Immature natural killer cell (primary cell): Measurements from ENCODE around the gene PYCR2. TPM values are rescaled to one million over a fixed set of nuclear protein-coding genes. Genes with fewer than 3 reads are reported as not detected.
"Not testable (repeated sequence)": the region's sequence is repeated elsewhere in the genome, so short reads cannot be mapped to it uniquely, and the experiment has no call there.

Experiments
- DNase-seq, 3 donors: peaks; one replicate each; pipeline ENCODE4 v3.0.0; 2022; ENCODE audit warnings: mixed read lengths in 1 of 3
- H3K27ac Mint-ChIP-seq, 6 donors: one replicate each; pipeline ENCODE4 v1.8.0; 2020; ENCODE audit warnings: mixed read lengths in 6 of 6, mild to moderate bottlenecking in 5 of 6, inconsistent platforms in 4 of 6, moderate library complexity in 3 of 6
- H3K27me3 Mint-ChIP-seq, 3 donors: one replicate each; pipeline ENCODE4 v1.8.0; 2020 to 2021; ENCODE audit warnings: low read depth in 3 of 3, mild to moderate bottlenecking in 3 of 3, mixed read lengths in 3 of 3, moderate library complexity in 3 of 3, inconsistent platforms in 1 of 3
- H3K36me3 Mint-ChIP-seq, 3 donors: one replicate each; pipeline ENCODE4 v1.8.0; 2020; ENCODE audit warnings: mixed read lengths in 3 of 3, inconsistent platforms in 2 of 3, mild to moderate bottlenecking in 2 of 3
- H3K4me1 Mint-ChIP-seq, 2 donors: one replicate each; pipeline ENCODE4 v1.8.0; 2020; ENCODE audit warnings: inconsistent platforms in 2 of 2, mild to moderate bottlenecking in 2 of 2, mixed read lengths in 2 of 2, moderate library complexity in 1 of 2
- H3K4me3 Mint-ChIP-seq, 5 donors: one replicate each; pipeline ENCODE4 v1.8.0; 2020; ENCODE audit warnings: mild to moderate bottlenecking in 5 of 5, mixed read lengths in 5 of 5, inconsistent platforms in 3 of 5, moderate library complexity in 3 of 5
- H3K9me3 Mint-ChIP-seq, 6 donors: one replicate each; pipeline ENCODE4 v1.8.0; 2020; ENCODE audit warnings: mild to moderate bottlenecking in 6 of 6, mixed read lengths in 6 of 6, inconsistent platforms in 4 of 6, moderate library complexity in 3 of 6
- polyA plus RNA-seq, 3 donors: library from polyadenylated mRNA; unstranded; fragments of 300-500 nt; fragmentation: Illumina TruSeq; gene quantifications; one replicate each; pipeline ENCODE4 v1.2.3, GENCODE V29; 2021

PYCR2 gene
- polyA plus RNA-seq, 3 donors from 2014 or later = 62.0 to 106 (median 72.0) TPM

- Mint-ChIP-seq H3K9me3 (no peaks in the 10 kb centered on the region), H3K36me3 (no peaks in the 10 kb centered on the region), H3K4me1 (peaks cover 3 to 7% of the 10 kb centered on the region in 2 donors), H3K4me3 (no peak overlapping the region), H3K27me3 (peaks cover 0 to 7% (median 3%) of the 10 kb centered on the region in 3 donors), H3K27ac (no peak overlapping the region)
- no peak for DNase-seq
These were observed 35.7 kb downstream of the PYCR2 start for GRCh38 chr1:225888289-225888897.

GRCh38 chr1:225887554-225888288 lies 36.3 kb downstream of the PYCR2 start:
- H3K36me3 Mint-ChIP-seq, DNase-seq, H3K27me3 Mint-ChIP-seq, H3K9me3 Mint-ChIP-seq, H3K27ac Mint-ChIP-seq, H3K4me3 Mint-ChIP-seq: not testable (repeated sequence)
- H3K4me1 Mint-ChIP-seq = peaks cover 6 to 12% of the 10 kb centered on the region in 2 donors

DNA sequence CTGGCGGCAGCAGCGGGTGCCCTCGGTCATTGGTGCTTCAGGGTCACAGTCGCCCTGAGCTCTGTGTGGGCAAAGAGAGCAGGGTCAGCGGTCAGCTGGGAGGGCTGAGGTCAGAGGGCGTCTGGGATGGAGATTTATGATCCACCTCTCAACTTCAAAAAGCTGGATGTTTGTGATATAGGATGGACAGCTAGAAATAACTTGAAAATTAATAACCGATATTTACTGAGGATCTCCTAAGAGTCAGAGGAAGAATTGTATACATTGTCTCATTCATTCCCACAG lies 37.1 kb downstream of the PYCR2 start:
- no peak overlapping the region for H3K27ac Mint-ChIP-seq
- H3K4me1 Mint-ChIP-seq = peaks cover 6 to 12% of the 10 kb centered on the region in 2 donors
- DNase-seq = no peak
- H3K36me3 Mint-ChIP-seq = no peaks in the 10 kb centered on the region
- H3K4me3 Mint-ChIP-seq = no peak overlapping the region
- peaks cover 0 to 7% (median 3%) of the 10 kb centered on the region in 3 donors for H3K27me3 Mint-ChIP-seq
- no peaks in the 10 kb centered on the region for H3K9me3 Mint-ChIP-seq

- peaks cover 3 to 7% (median 4%) of the 10 kb centered on the region in 3 donors for H3K27me3 Mint-ChIP-seq
- H3K27ac Mint-ChIP-seq = no peak overlapping the region
- DNase-seq = no peak
- H3K4me1 Mint-ChIP-seq = peaks cover 8 to 13% of the 10 kb centered on the region in 2 donors
- H3K9me3 Mint-ChIP-seq = no peaks in the 10 kb centered on the region
- H3K36me3 Mint-ChIP-seq = no peaks in the 10 kb centered on the region
- H3K4me3 Mint-ChIP-seq = no peak overlapping the region
These were observed 37.7 kb downstream of the PYCR2 start for GRCh38 chr1:225886159-225887029.

DNA sequence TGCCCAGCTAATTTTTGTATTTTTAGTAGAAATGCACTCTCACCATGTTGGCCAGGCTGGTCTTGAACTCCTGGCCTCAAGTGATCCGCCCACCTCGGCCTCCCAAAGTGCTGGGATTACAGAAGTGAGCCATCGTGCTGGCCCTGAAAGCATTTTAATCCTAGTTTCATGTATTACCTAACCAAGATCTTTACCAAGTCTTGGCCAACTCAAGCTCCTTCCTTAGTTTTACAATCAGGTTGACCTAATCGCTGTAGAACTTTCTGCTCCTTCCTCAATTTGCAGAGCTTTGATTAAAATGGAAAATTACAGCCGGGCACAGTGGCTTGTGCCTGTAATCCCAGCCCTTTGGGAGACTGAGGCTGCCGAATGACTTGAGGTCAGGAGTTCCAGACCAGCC lies 38.7 kb downstream of the PYCR2 start:
- no peaks in the 10 kb centered on the region for H3K9me3 Mint-ChIP-seq
- peaks cover 19 to 24% of the 10 kb centered on the region in 2 donors for H3K4me1 Mint-ChIP-seq
- H3K27ac Mint-ChIP-seq = no peak overlapping the region
- no peak for DNase-seq
- no peaks in the 10 kb centered on the region for H3K36me3 Mint-ChIP-seq
- no peak overlapping the region for H3K4me3 Mint-ChIP-seq
- H3K27me3 Mint-ChIP-seq = peaks cover 2 to 7% (median 6%) of the 10 kb centered on the region in 3 donors

GRCh38 chr1:225883616-225884265 lies 40.3 kb downstream of the PYCR2 start:
- H3K4me3 Mint-ChIP-seq = peak overlapping the region; percentile 91 to 95 (median 93)
- peaks cover 34 to 40% of the 10 kb centered on the region in 2 donors for H3K4me1 Mint-ChIP-seq
- H3K36me3 Mint-ChIP-seq = peaks cover 0 to 2% (median 0%) of the 10 kb centered on the region in 3 donors
- H3K27me3 Mint-ChIP-seq = peaks cover 2 to 6% (median 4%) of the 10 kb centered on the region in 3 donors
- DNase-seq = no peak
- no peaks in the 10 kb centered on the region for H3K9me3 Mint-ChIP-seq
- peak overlapping the region; percentile 0 to 86 (median 70) for H3K27ac Mint-ChIP-seq

GRCh38 chr1:225882694-225883615 lies 41.1 kb downstream of the PYCR2 start:
- peak in 2 of 3 donors; percentile 18 to 29 for DNase-seq
- Mint-ChIP-seq H3K4me3 (peak overlapping the region; percentile 91 to 95 (median 93)), H3K9me3 (no peaks in the 10 kb centered on the region)

DNA sequence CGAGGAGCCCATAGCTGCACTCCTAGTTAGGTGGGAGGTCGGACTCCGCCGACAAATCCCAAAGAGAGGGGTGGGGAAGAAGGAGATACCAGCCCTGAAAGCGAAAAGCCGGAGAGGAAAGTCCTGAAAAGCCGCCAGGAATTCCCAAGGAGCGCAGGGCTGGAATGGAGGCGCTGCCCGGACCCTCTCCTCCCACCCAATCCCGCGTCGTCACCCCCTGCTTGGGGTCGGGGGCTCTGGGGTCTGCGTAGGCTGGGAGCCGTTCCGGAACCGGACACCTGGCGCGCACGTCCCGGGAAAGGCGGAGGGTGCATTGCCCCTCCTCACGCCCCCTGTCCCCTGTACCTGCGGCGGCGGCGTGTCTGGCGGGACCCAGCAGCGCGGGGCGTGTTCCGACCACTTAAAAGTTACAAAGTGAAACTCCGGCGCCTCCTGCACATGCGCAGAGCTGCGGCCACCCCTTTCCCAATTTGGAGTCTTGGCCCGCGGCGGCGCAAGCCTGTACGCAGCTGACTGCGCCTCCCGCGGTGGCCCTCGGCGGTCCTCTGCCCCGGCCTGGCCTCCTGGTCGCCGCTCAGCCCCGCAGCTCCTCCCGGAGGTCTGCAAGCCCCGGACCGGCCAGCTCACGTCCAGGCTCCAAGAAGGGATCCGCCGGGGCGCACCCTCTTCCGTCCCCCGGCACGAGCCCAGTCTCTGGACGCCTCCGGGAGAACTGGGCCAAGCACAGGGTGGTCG lies 41.9 kb downstream of the PYCR2 start, which contains the start of gene TMEM63A:
Gene TMEM63A, minus strand, starts transcription at position 422 of the 735 bp plus-strand sequence. CDS start 4,800 bp downstream, outside the sequence.
- Mint-ChIP-seq H3K27me3 (peaks cover 1 to 6% (median 2%) of the 10 kb centered on the region in 3 donors), H3K4me3 (peak within 1 kb of the TSS; percentile 91 to 95 (median 93)), H3K27ac (peak within 1 kb of the TSS; percentile 80 to 97 (median 91)), H3K4me1 (peaks cover 41 to 55% of the 10 kb centered on the region in 2 donors), H3K9me3 (no peaks in the 10 kb centered on the region), H3K36me3 (peaks cover 0 to 10% (median 5%) of the 10 kb centered on the region in 3 donors)
- DNase-seq = peak; percentile 89 to 90 (median 90)

More at GRCh38 chr1:225882694-225883615, 41.1 kb downstream of the PYCR2 start:
- Mint-ChIP-seq H3K36me3 (peaks cover 0 to 4% (median 0%) of the 10 kb centered on the region in 3 donors), H3K27me3 (peaks cover 1 to 6% (median 2%) of the 10 kb centered on the region in 3 donors), H3K4me1 (peaks cover 39 to 47% of the 10 kb centered on the region in 2 donors), H3K27ac (peak overlapping the region; percentile 76 to 97 (median 84))

GRCh38 chr1:225881081-225881958 lies 42.7 kb downstream of the PYCR2 start:
- Mint-ChIP-seq H3K9me3 (no peaks in the 10 kb centered on the region), H3K4me1 (peaks cover 41 to 59% of the 10 kb centered on the region in 2 donors), H3K4me3 (peak overlapping the region; percentile 91 to 95 (median 93)), H3K27ac (peak overlapping the region; percentile 80 to 97 (median 91)), H3K36me3 (peaks cover 0 to 15% (median 8%) of the 10 kb centered on the region in 3 donors), H3K27me3 (peaks cover 1 to 6% (median 2%) of the 10 kb centered on the region in 3 donors)
- DNase-seq = peak; percentile 39 to 45 (median 42)

DNA sequence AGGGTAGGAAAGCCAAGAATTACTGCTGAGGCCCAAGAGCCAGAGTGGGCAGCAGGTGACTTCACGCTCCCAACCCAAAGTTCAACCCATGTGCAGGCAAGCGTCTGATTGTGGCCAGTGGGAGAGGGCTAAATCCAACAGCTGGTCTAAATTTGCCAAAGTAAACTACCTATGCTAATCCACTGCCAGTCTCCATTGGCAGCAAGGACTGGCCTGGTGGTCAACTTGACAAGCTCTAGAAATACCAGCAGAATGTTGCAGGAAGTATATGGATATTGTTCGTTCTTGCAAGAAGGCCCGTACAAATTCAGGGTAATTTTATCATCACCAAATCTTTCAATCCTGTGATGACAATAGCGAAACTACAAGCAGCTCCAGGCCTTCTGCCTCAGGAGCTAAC lies 43.4 kb downstream of the PYCR2 start:
- peaks cover 1 to 6% (median 2%) of the 10 kb centered on the region in 3 donors for H3K27me3 Mint-ChIP-seq
- no peaks in the 10 kb centered on the region for H3K9me3 Mint-ChIP-seq
- DNase-seq = peak in 1 of 3 donors; percentile 10
- H3K36me3 Mint-ChIP-seq = peaks cover 0 to 19% (median 8%) of the 10 kb centered on the region in 3 donors
- peaks cover 43 to 59% of the 10 kb centered on the region in 2 donors for H3K4me1 Mint-ChIP-seq
- peak overlapping the region; percentile 80 to 97 (median 91) for H3K27ac Mint-ChIP-seq
- H3K4me3 Mint-ChIP-seq = peak overlapping the region; percentile 91 to 95 (median 93)

- DNase-seq = no peak
- Mint-ChIP-seq H3K27me3 (peaks cover under 1 to 6% (median 2%) of the 10 kb centered on the region in 3 donors), H3K36me3 (peaks cover 0 to 22% (median 8%) of the 10 kb centered on the region in 3 donors), H3K27ac (peak overlapping the region; percentile 80 to 97 (median 91)), H3K9me3 (no peaks in the 10 kb centered on the region), H3K4me1 (peaks cover 45 to 59% of the 10 kb centered on the region in 2 donors), H3K4me3 (peak overlapping the region; percentile 91 to 95 (median 93))
These were observed 43.8 kb downstream of the PYCR2 start for GRCh38 chr1:225880222-225880588.
